Measurements from ENCODE around the gene CHN1. TPM values are rescaled to one million over a fixed set of nuclear protein-coding genes. Genes with fewer than 3 reads are reported as not detected.

CHN1 gene
- total and polyA plus RNA-seq, 2 of the 8 experiments (the other 6 are each of a cell fraction or from before 2014, with no cell fraction given), result 54.0 to 65.7 TPM

DNA sequence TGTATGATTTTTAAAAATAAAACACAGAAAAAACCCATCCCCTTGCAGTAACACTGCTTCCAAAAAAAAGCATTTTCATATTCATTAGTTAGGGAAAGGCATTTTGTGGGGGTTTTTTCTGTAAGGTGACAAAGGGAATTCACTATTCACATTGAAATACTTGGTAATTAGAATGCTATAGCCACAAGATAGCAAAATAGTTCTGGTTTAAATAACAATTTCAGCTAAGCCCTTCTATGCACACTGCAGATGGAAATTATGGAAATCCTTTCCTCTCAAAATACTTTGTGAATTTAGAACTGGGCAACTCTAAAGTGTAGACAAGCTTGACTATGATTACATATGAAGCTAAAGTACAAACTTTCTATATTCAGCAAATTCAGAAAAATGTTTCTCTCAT is 138.8 kb downstream of the CHN1 start (continued):
- TF ChIP-seq, protein P1, sequence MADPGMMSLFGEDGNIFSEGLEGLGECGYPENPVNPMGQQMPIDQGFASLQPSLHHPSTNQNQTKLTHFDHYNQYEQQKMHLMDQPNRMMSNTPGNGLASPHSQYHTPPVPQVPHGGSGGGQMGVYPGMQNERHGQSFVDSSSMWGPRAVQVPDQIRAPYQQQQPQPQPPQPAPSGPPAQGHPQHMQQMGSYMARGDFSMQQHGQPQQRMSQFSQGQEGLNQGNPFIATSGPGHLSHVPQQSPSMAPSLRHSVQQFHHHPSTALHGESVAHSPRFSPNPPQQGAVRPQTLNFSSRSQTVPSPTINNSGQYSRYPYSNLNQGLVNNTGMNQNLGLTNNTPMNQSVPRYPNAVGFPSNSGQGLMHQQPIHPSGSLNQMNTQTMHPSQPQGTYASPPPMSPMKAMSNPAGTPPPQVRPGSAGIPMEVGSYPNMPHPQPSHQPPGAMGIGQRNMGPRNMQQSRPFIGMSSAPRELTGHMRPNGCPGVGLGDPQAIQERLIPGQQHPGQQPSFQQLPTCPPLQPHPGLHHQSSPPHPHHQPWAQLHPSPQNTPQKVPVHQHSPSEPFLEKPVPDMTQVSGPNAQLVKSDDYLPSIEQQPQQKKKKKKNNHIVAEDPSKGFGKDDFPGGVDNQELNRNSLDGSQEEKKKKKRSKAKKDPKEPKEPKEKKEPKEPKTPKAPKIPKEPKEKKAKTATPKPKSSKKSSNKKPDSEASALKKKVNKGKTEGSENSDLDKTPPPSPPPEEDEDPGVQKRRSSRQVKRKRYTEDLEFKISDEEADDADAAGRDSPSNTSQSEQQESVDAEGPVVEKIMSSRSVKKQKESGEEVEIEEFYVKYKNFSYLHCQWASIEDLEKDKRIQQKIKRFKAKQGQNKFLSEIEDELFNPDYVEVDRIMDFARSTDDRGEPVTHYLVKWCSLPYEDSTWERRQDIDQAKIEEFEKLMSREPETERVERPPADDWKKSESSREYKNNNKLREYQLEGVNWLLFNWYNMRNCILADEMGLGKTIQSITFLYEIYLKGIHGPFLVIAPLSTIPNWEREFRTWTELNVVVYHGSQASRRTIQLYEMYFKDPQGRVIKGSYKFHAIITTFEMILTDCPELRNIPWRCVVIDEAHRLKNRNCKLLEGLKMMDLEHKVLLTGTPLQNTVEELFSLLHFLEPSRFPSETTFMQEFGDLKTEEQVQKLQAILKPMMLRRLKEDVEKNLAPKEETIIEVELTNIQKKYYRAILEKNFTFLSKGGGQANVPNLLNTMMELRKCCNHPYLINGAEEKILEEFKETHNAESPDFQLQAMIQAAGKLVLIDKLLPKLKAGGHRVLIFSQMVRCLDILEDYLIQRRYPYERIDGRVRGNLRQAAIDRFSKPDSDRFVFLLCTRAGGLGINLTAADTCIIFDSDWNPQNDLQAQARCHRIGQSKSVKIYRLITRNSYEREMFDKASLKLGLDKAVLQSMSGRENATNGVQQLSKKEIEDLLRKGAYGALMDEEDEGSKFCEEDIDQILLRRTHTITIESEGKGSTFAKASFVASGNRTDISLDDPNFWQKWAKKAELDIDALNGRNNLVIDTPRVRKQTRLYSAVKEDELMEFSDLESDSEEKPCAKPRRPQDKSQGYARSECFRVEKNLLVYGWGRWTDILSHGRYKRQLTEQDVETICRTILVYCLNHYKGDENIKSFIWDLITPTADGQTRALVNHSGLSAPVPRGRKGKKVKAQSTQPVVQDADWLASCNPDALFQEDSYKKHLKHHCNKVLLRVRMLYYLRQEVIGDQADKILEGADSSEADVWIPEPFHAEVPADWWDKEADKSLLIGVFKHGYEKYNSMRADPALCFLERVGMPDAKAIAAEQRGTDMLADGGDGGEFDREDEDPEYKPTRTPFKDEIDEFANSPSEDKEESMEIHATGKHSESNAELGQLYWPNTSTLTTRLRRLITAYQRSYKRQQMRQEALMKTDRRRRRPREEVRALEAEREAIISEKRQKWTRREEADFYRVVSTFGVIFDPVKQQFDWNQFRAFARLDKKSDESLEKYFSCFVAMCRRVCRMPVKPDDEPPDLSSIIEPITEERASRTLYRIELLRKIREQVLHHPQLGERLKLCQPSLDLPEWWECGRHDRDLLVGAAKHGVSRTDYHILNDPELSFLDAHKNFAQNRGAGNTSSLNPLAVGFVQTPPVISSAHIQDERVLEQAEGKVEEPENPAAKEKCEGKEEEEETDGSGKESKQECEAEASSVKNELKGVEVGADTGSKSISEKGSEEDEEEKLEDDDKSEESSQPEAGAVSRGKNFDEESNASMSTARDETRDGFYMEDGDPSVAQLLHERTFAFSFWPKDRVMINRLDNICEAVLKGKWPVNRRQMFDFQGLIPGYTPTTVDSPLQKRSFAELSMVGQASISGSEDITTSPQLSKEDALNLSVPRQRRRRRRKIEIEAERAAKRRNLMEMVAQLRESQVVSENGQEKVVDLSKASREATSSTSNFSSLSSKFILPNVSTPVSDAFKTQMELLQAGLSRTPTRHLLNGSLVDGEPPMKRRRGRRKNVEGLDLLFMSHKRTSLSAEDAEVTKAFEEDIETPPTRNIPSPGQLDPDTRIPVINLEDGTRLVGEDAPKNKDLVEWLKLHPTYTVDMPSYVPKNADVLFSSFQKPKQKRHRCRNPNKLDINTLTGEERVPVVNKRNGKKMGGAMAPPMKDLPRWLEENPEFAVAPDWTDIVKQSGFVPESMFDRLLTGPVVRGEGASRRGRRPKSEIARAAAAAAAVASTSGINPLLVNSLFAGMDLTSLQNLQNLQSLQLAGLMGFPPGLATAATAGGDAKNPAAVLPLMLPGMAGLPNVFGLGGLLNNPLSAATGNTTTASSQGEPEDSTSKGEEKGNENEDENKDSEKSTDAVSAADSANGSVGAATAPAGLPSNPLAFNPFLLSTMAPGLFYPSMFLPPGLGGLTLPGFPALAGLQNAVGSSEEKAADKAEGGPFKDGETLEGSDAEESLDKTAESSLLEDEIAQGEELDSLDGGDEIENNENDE (IDR thresholded peaks at IDR 0.05; ENCODE audit: insufficient replicate concordance, low read length), result peak; percentile 89
- no peak for TF ChIP-seq BACH1 (IDR thresholded peaks at IDR 0.05; ENCODE audit: low read length)

All from H1 (cell line).